ENCODE results near the gene CCDC179.
A peak's percentile ranks its signal among the peaks of the same experiment; 100 is the strongest.

Gene CCDC179

GRCh38 chr11:22860241-22860640, at the start of gene CCDC179:
Gene CCDC179, minus strand, starts transcription at chr11:22860474. Its CDS starts 53 bp downstream, at chr11:22860421.
- no peak for DNase-seq

DNA sequence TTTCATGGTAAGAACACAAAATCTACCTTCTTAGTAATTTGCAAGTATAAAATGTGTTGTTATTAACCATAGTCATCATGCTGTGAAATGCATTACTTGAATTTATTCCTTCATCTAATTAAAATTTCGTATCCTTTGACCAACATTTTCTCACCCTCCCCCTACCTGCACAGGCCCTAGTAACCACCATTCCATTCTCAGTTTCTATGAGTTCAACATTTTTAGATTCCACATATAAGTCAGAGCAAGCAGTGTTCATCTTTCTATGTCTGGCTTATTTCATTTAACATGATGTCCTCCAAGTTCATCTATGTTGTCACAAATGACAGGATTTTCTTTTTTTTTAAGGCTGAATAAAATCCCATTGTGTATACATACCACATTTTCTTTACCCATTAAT, 43.5 kb upstream of the CCDC179 start:
- no peak for DNase-seq

DNA sequence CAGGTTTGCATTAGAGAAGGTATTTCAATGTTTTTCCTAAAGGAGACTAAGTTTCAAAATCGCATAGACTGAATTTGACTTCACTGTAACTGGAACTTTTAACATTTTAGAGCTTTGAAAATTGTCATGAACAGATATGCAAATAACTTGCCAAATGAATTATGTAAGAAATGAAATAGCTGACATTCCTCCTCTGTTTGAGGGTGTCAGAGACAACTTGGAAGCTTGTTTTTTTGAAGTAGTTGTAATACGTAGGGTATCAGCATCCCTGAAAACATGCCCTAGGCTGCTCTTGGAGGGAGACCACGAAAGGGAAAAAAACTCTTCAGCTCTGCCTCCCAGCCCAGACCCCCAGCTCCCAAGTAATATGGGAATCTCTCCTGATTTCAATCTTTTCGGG, 41.3 kb upstream of the CCDC179 start:
- DNase-seq = no peak

DNA sequence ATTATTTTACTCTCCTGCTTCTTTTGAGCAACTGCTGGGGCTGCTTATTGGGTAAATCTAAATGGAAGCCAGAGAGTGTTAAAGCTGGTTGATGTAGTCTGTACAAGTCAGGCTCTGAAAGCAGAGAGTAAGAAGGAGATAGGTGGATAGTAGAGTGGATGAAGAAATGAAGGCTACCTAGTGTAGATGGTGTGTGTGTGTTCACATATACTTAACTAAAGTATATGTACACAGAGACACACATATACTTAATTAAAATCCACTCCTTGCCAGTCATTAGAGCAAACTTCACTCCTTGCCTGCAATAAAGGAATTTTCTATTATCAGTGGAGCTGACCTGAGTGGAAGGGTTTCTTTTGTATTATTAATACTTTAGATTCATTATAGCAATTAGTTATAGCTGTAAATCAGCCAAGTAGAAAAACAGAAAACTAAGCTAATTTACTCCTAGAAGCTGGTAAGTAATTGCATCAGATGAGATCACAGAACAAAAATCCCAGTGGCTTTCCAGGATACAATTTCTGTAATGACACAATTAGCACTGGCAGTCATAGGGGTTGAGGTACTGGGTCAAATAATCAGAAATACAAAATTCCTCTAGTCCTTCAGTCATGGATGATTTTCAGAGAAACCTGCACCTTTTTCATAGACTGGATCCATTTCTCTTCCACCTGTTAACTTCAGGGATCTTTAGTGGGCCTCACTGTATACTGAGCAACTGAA, 40.7 kb upstream of the CCDC179 start:
- DNase-seq = peak; percentile 18

DNA sequence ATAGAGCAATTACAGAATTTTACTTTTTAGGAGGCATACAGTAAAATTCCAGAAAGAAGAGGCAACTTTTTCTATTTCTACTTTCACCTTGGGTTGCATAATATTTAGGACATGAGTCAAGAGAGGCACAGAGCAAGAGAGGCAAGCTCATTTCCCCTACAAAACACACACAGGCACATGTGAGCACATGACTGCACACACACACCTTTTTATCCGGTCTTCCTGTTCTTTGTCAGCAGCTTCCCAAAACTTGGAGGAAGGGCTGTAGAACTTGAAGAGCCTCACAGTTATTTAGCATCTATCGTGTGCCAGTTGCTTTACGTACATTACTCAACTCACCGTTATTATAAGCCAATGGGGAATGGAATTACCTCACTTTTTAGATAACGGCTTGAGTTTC, 37.8 kb upstream of the CCDC179 start:
- no peak for DNase-seq

GRCh38 chr11:22890227-22890626, 30.0 kb upstream of the CCDC179 start:
- DNase-seq = no peak

DNA sequence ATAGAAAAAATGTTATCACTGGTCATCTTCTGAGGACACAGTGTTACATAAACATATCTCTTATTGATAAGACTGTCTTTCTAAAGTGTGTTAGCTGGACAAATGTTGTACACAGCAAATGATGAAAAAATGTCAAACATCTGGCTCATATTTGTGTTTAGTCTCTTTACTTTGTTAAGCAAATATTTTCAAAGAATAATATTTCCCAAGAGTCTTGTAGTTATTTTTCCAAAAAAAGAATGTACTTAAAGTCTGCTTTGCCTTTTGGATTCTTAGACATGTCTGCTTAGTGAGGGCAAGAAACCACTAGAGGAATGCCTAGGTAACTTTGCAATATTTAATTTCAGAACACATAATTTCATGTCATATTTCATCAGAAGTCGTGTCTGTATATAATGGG, 23.9 kb upstream of the CCDC179 start:
- no peak for DNase-seq

- DNase-seq = no peak
These were observed 19.4 kb upstream of the CCDC179 start for GRCh38 chr11:22879630-22880029.

DNA sequence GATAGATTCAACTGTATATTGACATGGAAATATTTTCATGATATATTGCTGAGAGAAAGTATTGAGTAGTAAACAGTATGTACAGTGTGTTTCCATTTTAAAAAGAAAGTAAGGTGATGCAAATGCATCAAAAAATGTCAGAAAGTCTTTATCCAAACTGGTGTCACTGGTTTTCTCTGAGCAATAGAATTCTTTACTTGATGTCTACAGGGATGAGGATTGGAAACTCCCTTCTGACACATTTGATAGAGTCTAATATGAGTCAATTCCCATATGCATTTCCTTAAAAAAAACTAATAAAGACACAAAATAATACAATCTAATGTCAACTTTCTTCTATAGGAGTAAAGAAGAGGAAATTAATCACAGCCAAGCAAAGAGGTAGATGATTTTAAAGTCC, 18.3 kb upstream of the CCDC179 start:
- DNase-seq = no peak

DNA sequence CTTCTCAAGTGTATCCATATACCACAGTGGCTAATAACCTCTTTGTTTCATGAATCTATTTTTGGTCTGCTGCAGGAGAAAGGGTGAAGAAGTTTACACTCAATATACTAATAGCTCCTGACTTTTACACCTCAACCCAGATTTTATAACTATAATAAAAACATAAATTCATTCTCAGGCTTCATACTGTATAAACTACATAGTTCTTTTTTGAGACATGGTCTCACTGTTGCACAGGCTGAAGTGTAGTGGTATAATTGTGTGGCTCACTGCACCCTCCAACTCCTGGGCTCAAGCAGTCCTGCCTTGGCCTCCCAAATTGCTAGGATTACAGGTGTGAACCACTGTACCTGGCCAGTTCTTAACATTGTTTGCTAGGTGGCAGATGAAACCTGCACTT, 17.8 kb upstream of the CCDC179 start:
- no peak for DNase-seq

GRCh38 chr11:22875869-22876473, 15.7 kb upstream of the CCDC179 start:
- peak; percentile 90 for DNase-seq

DNA sequence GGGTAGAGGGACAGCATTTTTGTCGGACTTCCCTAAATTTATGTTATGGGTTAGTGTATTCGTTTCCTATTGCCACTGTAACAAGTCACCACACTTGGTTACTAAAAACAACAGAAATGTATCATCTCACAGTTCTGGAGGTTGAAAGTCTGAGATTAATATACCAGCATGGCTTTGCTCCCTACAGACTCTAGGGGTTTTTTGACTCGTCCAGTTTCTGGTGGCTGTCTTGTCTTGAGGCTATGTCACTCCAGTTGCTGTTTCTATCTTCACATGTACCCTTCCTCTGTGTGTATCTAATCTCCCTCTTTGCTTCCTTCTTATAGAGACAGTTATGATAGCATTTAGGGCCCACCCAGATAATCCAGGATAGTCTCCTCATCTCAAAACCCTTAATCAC, 9.1 kb upstream of the CCDC179 start:
- DNase-seq = no peak

GRCh38 chr11:22859756-22860155, 518 bp downstream of the CCDC179 start:
- no peak for DNase-seq

GRCh38 chr11:22851477-22851876, 8.8 kb downstream of the CCDC179 start:
- DNase-seq = no peak

GRCh38 chr11:22846726-22847125, 13.5 kb downstream of the CCDC179 start:
- no peak for DNase-seq

GRCh38 chr11:22832315-22833015, 27.8 kb downstream of the CCDC179 start:
- DNase-seq = no peak

DNA sequence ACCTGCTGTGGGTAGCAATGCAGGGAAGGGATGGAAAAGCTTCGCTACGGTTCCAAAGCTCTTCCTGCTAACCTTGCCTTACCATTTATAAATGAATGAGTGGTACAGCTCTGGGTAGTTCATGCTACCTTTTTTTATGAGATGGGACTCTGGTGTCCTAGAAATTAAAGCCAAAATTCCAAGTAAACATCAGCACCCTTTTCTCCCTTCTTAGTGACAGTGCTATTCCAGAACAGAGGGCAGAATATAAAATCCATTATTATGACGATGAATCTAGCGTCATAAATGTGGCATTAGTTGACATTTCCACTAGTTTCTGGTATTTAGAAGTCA, 30.2 kb downstream of the CCDC179 start:
- no peak for DNase-seq

DNA sequence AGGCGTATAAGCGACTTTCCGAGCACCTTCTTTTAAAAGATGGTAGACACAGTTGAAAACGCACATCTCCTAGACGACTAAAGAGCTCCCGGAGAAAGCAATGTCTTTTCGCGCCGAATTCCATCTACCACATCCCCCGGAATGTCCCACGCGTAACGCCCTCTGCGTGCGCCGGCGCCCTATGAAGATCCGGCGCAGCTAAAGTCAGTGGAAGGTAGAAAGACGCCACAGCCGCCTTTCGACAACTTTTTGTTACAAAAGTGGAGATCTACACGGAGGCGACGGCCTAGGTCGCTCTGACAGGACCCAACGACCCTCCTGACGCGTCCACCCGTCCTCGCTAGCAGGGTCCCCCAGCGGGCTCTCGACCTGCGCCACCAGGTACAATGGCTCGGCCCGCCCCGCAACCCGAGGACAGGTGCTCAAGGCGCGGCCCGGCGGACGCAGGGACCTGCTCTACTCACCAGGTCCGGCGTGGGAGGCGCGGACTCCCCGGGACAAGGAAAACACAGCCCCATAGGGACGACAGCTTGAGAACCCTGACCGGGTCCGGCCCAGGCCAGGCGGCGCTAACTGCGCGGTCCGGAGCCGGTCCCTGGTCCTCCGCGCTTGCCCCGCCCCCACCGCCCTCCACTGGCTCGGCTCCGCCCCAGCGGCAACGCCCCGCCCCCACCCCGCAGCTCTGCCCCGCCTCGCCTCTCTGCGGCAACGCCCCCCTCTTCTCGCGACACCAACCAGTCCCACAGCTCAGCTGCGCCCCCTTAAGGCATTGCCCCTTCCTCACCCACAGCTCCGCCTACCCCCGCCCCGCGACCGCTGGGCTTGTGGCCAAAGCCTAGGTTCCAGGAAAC, 30.8 kb downstream of the CCDC179 start, which contains the start of gene SVIP:
Gene SVIP (minus strand): TSS at position 571 of the 851 bp plus-strand sequence. CDS start 53 bp downstream, at position 518.
- DNase-seq = peak; percentile 95

GRCh38 chr11:22828373-22828772, 31.9 kb downstream of the CCDC179 start:
- DNase-seq = peak; percentile 2

- no peak for DNase-seq
These were observed 38.1 kb downstream of the CCDC179 start for GRCh38 chr11:22822203-22822602.

DNA sequence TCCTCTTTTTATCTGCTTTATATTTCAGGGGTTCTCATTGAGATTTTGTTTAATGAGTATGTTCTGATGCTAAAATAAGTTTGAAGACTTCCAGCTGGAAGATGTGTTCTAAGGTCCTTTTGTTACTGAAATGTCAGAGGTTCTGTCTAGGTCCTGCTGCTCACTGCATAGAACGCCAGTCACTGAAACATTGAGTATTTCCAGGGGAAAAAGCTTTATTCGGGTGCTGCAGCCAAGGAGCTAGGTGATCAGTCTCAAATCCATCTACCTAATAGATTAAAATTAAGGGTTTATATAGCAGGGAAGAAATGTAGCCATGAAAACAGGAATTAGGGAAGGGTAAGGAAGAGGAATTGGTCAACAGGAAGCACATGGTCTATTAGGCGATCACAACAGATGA, 50.4 kb downstream of the CCDC179 start:
- DNase-seq = no peak

- no peak for DNase-seq
These were observed 51.6 kb downstream of the CCDC179 start for GRCh38 chr11:22808571-22809197.

Measured in NCI-H82 (cell line).